HepG2 (cell line): ENCODE measurements around the gene FTL. TPM values are rescaled to one million over a fixed set of nuclear protein-coding genes. Genes with fewer than 3 reads are reported as not detected.
A peak's percentile ranks its signal among the peaks of the same experiment; 100 is the strongest.

Experiments used
- ATAC-seq: fragments of 200-7000 bp; cut with Tn5 transposase; 3 replicates; pipeline ENCODE4 v1.9.1; 2020; ENCODE audit warnings: mild to moderate bottlenecking, moderate library complexity
- BruUV-seq: library from RNA; stranded (reverse); fragments of 400-500 nt; replicated peaks from 2 replicates; lab custom pipeline; 2021; lab: Mats Ljungman, UMichigan
- CTCF ChIA-PET: fragments of 300-600 bp; formaldehyde crosslinking; extraction: SDS; loops from one replicate; lab custom pipeline; 2021; ENCODE audit warnings: low total read pairs, inconsistent platforms, low intra/inter-chr PET ratio; lab: Yijun Ruan, JAX
- POLR2A ChIA-PET: fragments of 350-600 bp; sonication (Branson Sonifier 250); formaldehyde crosslinking; loops from one replicate; lab custom pipeline; 2020; ENCODE audit warnings: antibody characterized with exemption, inconsistent platforms; lab: Yijun Ruan, JAX
- DNase-seq: peaks from one replicate; pipeline ENCODE4 v3.0.0-alpha.2; 2015; ENCODE audit warnings: low spot score
- FAIRE-seq: peaks from 3 replicates; lab custom pipeline; 2011; peaks lifted over from hg19 to GRCh38; lab: Jason Lieb, UNC
- H2AFZ ChIP-seq: one replicate; pipeline ENCODE4 v1.6.1; 2011; ENCODE audit warnings: low read length, inconsistent platforms
- H3K27ac ChIP-seq: fragments of 300-600 bp; 3 replicates; pipeline ENCODE4 v1.8.0; 2011; ENCODE audit warnings: mixed run types, mild to moderate bottlenecking, mixed read lengths, low read length, inconsistent platforms; ENCODE audit not compliant: insufficient read depth; ENCODE audit errors: extremely low read length
- H3K27me3 ChIP-seq, 2 experiments: fragments of 200-600 bp in 1 of 2; 2 replicates in 1 of 2; 3 replicates in 1 of 2; pipeline versions ENCODE4 v1.6.0 to v1.8.0; 2011; ENCODE audit warnings: low read length in 2 of 2, mild to moderate bottlenecking in 2 of 2, moderate library complexity in 2 of 2, inconsistent platforms in 1 of 2; ENCODE audit not compliant: insufficient read depth in 2 of 2, control insufficient read depth in 1 of 2
- H3K36me3 ChIP-seq, 2 experiments: fragments of 200-600 bp in 1 of 2; replicated peaks in 1 of 2; 2 replicates in 1 of 2; 3 replicates in 1 of 2; pipeline versions ENCODE4 v1.5.1 to v1.8.0; 2011; ENCODE audit warnings: low read length in 2 of 2, inconsistent platforms in 1 of 2; ENCODE audit not compliant: insufficient read depth in 2 of 2, control insufficient read depth in 1 of 2
- H3K4me1 ChIP-seq: 2 replicates; pipeline ENCODE4 v1.5.1; 2012; ENCODE audit warnings: low read length, inconsistent platforms; ENCODE audit not compliant: insufficient read depth
- H3K4me2 ChIP-seq: 2 replicates; pipeline ENCODE4 v1.6.0; 2011; ENCODE audit warnings: low read depth, low read length, inconsistent platforms
- H3K4me3 ChIP-seq, 3 experiments: fragments of 200-600 bp in 1 of 3; sonication (generic), shearing (Covaris generic) in 1 of 3; replicated peaks in 1 of 3; 2 replicates each; pipeline ENCODE4 v1.5.1; 2011 to 2016; ENCODE audit warnings: low read length in 3 of 3, inconsistent platforms in 2 of 3, low read depth in 2 of 3, mild to moderate bottlenecking in 2 of 3, control low read depth in 1 of 3, mixed read lengths in 1 of 3; ENCODE audit not compliant: insufficient read depth in 1 of 3
- H3K79me2 ChIP-seq: one replicate; pipeline ENCODE4 v1.6.1; 2011; ENCODE audit warnings: low read length, inconsistent platforms; ENCODE audit not compliant: insufficient read depth
- H3K9ac ChIP-seq: 2 replicates; pipeline ENCODE4 v1.6.0; 2011; ENCODE audit warnings: mild to moderate bottlenecking, low read depth, low read length, inconsistent platforms; ENCODE audit not compliant: insufficient read depth
- H3K9me3 ChIP-seq: 2 replicates; pipeline ENCODE4 v1.5.1; 2012; ENCODE audit warnings: mild to moderate bottlenecking, low read length
- H4K20me1 ChIP-seq: 2 replicates; pipeline ENCODE4 v1.6.0; 2011; ENCODE audit warnings: inconsistent platforms, mild to moderate bottlenecking, low read length, moderate library complexity; ENCODE audit not compliant: insufficient read depth
- CEBPB ChIP-seq: IDR thresholded peaks from 2 replicates; pipeline ENCODE4 v1.6.1; 2011; ENCODE audit warnings: low read depth, low read length, improper control_type of control experiment, borderline replicate concordance
- CREBL2 ChIP-seq: sonication (generic); formaldehyde crosslinking; IDR thresholded peaks from 2 replicates; pipeline ENCODE4 v1.8.1; 2023; ENCODE audit warnings: missing genetic modification reagents, mild to moderate bottlenecking, borderline replicate concordance
- MAFK ChIP-seq, 2 experiments: IDR thresholded peaks in 1 of 2; conservative IDR thresholded peaks in 1 of 2; 2 replicates each; pipeline ENCODE4 v1.6.1; 2011; ENCODE audit warnings: improper control_type of control experiment in 2 of 2, low read length in 2 of 2
- MAZ ChIP-seq, 2 experiments: sonication (generic) in 1 of 2; formaldehyde crosslinking in 1 of 2; IDR thresholded peaks; 2 replicates each; pipeline versions ENCODE4 v1.5.0 to v1.6.1; 2012 to 2020; ENCODE audit warnings: low read depth in 2 of 2, mild to moderate bottlenecking in 2 of 2, borderline replicate concordance in 1 of 2, improper control_type of control experiment in 1 of 2, low read length in 1 of 2, missing genetic modification reagents in 1 of 2, moderate library complexity in 1 of 2
- NCOA5 ChIP-seq: sonication (generic); formaldehyde crosslinking; IDR thresholded peaks from 2 replicates; pipeline ENCODE4 v1.4.0; 2020; ENCODE audit warnings: missing genetic modification reagents
- TSC22D2 ChIP-seq: sonication (generic); formaldehyde crosslinking; IDR thresholded peaks from 2 replicates; pipeline ENCODE4 v1.5.1; 2020; ENCODE audit warnings: missing genetic modification reagents, mild to moderate bottlenecking, borderline replicate concordance
- ZNF12 ChIP-seq: sonication (generic); formaldehyde crosslinking; IDR thresholded peaks from 2 replicates; pipeline ENCODE4 v1.5.0; 2020; ENCODE audit warnings: missing genetic modification reagents
- ZNF432 ChIP-seq: sonication (generic); formaldehyde crosslinking; IDR thresholded peaks from 2 replicates; pipeline ENCODE4 v1.5.0; 2020; ENCODE audit warnings: missing genetic modification reagents, mild to moderate bottlenecking, borderline replicate concordance
- ZNF546 ChIP-seq: sonication (generic); formaldehyde crosslinking; conservative IDR thresholded peaks from 2 replicates; pipeline ENCODE4 v1.8.1; 2023; ENCODE audit warnings: mild to moderate bottlenecking, missing genetic modification reagents
- ZNF713 ChIP-seq: sonication (generic); formaldehyde crosslinking; IDR thresholded peaks from 2 replicates; pipeline ENCODE4 v1.4.0; 2020; ENCODE audit warnings: mild to moderate bottlenecking, missing genetic modification reagents
- ZNF790 ChIP-seq: sonication (generic); formaldehyde crosslinking; IDR thresholded peaks from 2 replicates; pipeline ENCODE4 v1.8.0; 2022; ENCODE audit warnings: missing genetic modification reagents, mild to moderate bottlenecking, borderline replicate concordance
- WGBS: methylation state at CpG from one replicate; pipeline ENCODE4 v1.1.6; 2017; ENCODE audit warnings: low lambda C conversion rate; 5-methylcytosine and 5-hydroxymethylcytosine counted together
- in situ Hi-C: cut with HindIII; loops from 2 replicates; pipeline ENCODE4 v1.10.0; 2017; ENCODE audit warnings: low pct_unique_long_range_greater_than_20kb; ENCODE audit not compliant: extremely low pct_ligation_motif_present
- intact Hi-C: fragments of 100-400 bp; cut with micrococcal nuclease; formaldehyde crosslinking; loops from one replicate; pipeline ENCODE4 v1.10.0; 2022; ENCODE audit not compliant: unreplicated experiment
- polyA plus RNA-seq, 8 experiments: library from polyadenylated mRNA; depleted of rRNA in 3 of 8; stranded (reverse) in 7 of 8; unstranded in 1 of 8; fragments of >200 nt; fragmentation: Illumina TruSeq in 4 of 8; extraction: Trizol in 4 of 8; gene quantifications; 2 replicates each; pipeline versions ENCODE4 v1.2.1 to v1.2.3, GENCODE V29; 2011 to 2016; ENCODE audit warnings: low read depth in 4 of 8, missing spikeins in 1 of 8, mixed read lengths in 1 of 8; ENCODE audit not compliant: insufficient read depth in 1 of 8
- total RNA-seq, 5 experiments: library from RNA; depleted of rRNA; stranded (reverse); fragments of >200 nt; fragmentation: Illumina TruSeq; extraction: Trizol; gene quantifications; 2 replicates each; pipeline ENCODE4 v1.2.3, GENCODE V29; 2016; ENCODE audit warnings: low read depth in 1 of 5
- TF ChIP-seq, protein P1 (sequence below): IDR thresholded peaks from 2 replicates; pipeline ENCODE4 v1.6.1; 2016; ENCODE audit warnings: missing compliant biosample characterization, missing genetic modification reagents, borderline replicate concordance
- TF ChIP-seq, protein P2 (sequence below): sonication (generic); formaldehyde crosslinking; IDR thresholded peaks from 2 replicates; pipeline ENCODE4 v1.4.0; 2020; ENCODE audit warnings: low read depth, mild to moderate bottlenecking, missing genetic modification reagents
- TF ChIP-seq, protein P3 (sequence below): sonication (generic); formaldehyde crosslinking; IDR thresholded peaks from 2 replicates; pipeline ENCODE4 v1.5.1; 2020; ENCODE audit warnings: missing genetic modification reagents, mild to moderate bottlenecking, borderline replicate concordance

FTL gene
- total and polyA plus RNA-seq, 2 of the 13 experiments (the other 11 are each of a cell fraction or from before 2014, with no cell fraction given) = 2,721 to 8,800 TPM

GRCh38 chr19:48965040-48965805 lies at the start of gene FTL (continued):
- TF ChIP-seq TSC22D2 (CRISPR knock-in tag) = peak; percentile 64; the same call in 1 of the 2 replicates
- peak; percentile 84 for TF ChIP-seq MAZ (IDR thresholded peaks at IDR 0.05; ENCODE audit: borderline replicate concordance, low read depth, low read length)
- peak; percentile 93 for TF ChIP-seq MAZ (CRISPR knock-in tag; IDR thresholded peaks at IDR 0.05; ENCODE audit: low read depth)
- TF ChIP-seq, protein P1, sequence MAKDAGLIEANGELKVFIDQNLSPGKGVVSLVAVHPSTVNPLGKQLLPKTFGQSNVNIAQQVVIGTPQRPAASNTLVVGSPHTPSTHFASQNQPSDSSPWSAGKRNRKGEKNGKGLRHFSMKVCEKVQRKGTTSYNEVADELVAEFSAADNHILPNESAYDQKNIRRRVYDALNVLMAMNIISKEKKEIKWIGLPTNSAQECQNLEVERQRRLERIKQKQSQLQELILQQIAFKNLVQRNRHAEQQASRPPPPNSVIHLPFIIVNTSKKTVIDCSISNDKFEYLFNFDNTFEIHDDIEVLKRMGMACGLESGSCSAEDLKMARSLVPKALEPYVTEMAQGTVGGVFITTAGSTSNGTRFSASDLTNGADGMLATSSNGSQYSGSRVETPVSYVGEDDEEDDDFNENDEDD (CRISPR knock-in tag) = peak; percentile 55; the same call in 1 of the 2 replicates
- TF ChIP-seq ZNF790 (CRISPR knock-in tag) = no peak
- no peak for TF ChIP-seq MAFK (conservative IDR thresholded peaks at IDR 0.05 in 1 of 2, IDR thresholded peaks at IDR 0.05 in 1 of 2; ENCODE audit: low read length in 2 of 2)
- peak; percentile 41; the same call in 1 of the 2 replicates for TF ChIP-seq ZNF546

- CTCF ChIA-PET = no interaction called here
- intact Hi-C loops (no loop called here), in situ Hi-C loops (no loop called here)
- H3K27ac ChIP-seq = no peak overlapping the region
- no peak overlapping the region for H2AFZ ChIP-seq
- no peaks in the 10 kb centered on the region for H3K9me3 ChIP-seq
- BruUV-seq = no TSS peak
- no peak overlapping the region for H3K4me2 ChIP-seq
- no peak overlapping the region for H3K9ac ChIP-seq
- H3K4me3 ChIP-seq = no peak overlapping the region
- DNase-seq (no peak), ATAC-seq (no peak), FAIRE-seq (no peak)
- H3K4me1 ChIP-seq = no peaks in the 10 kb centered on the region
- WGBS = 96% methylated on average over 8 of the region's 8 CpGs
- no peaks in the 10 kb centered on the region for H3K79me2 ChIP-seq
- no peaks in the 10 kb centered on the region for H4K20me1 ChIP-seq
- POLR2A ChIA-PET = interaction anchor here (1.2 to 1.5 kb wide), 3 partner anchors 16 to 51 kb away, joined by 3 to 5 read pairs (median 3); partner anchors contain the start of gene NUCB1
- no peaks in the 10 kb centered on the region for H3K27me3 ChIP-seq
- H3K36me3 ChIP-seq = peaks cover 18 to 56% of the 10 kb centered on the region in 2 experiments
- no peak for TF ChIP-seq ZNF432 (CRISPR knock-in tag)
- no peak for TF ChIP-seq NCOA5 (CRISPR knock-in tag)
- no peak for TF ChIP-seq ZNF12
- TF ChIP-seq, protein P2, sequence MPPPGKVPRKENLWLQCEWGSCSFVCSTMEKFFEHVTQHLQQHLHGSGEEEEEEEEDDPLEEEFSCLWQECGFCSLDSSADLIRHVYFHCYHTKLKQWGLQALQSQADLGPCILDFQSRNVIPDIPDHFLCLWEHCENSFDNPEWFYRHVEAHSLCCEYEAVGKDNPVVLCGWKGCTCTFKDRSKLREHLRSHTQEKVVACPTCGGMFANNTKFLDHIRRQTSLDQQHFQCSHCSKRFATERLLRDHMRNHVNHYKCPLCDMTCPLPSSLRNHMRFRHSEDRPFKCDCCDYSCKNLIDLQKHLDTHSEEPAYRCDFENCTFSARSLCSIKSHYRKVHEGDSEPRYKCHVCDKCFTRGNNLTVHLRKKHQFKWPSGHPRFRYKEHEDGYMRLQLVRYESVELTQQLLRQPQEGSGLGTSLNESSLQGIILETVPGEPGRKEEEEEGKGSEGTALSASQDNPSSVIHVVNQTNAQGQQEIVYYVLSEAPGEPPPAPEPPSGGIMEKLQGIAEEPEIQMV (CRISPR knock-in tag) = no peak
- TF ChIP-seq ZNF713 (CRISPR knock-in tag) = no peak
- TF ChIP-seq, protein P3, sequence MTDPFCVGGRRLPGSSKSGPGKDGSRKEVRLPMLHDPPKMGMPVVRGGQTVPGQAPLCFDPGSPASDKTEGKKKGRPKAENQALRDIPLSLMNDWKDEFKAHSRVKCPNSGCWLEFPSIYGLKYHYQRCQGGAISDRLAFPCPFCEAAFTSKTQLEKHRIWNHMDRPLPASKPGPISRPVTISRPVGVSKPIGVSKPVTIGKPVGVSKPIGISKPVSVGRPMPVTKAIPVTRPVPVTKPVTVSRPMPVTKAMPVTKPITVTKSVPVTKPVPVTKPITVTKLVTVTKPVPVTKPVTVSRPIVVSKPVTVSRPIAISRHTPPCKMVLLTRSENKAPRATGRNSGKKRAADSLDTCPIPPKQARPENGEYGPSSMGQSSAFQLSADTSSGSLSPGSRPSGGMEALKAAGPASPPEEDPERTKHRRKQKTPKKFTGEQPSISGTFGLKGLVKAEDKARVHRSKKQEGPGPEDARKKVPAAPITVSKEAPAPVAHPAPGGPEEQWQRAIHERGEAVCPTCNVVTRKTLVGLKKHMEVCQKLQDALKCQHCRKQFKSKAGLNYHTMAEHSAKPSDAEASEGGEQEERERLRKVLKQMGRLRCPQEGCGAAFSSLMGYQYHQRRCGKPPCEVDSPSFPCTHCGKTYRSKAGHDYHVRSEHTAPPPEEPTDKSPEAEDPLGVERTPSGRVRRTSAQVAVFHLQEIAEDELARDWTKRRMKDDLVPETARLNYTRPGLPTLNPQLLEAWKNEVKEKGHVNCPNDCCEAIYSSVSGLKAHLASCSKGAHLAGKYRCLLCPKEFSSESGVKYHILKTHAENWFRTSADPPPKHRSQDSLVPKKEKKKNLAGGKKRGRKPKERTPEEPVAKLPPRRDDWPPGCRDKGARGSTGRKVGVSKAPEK (CRISPR knock-in tag) = no peak
- TF ChIP-seq CREBL2 (CRISPR knock-in tag) = no peak
- no peak for TF ChIP-seq CEBPB
Measured at GRCh38 chr19:48915757-48916156, 49.4 kb upstream of the FTL start.
